Measurements from ENCODE around the gene LRRC18. TPM values are rescaled to one million over a fixed set of nuclear protein-coding genes. Genes with fewer than 3 reads are reported as not detected.

LRRC18 gene
- total RNA-seq, 4 donors from 2014 or later = 0.21 TPM; not detected in 3

- H3K27me3 ChIP-seq = no peaks in the 10 kb centered on the region
- intact Hi-C loops (cut with DNase I; ENCODE audit: low total_unique reads) = no loop called here
- H3K36me3 ChIP-seq = no peaks in the 10 kb centered on the region
- no peak for DNase-seq
- H3K27ac ChIP-seq = no peak overlapping the region
- no peaks in the 10 kb centered on the region for H3K9me3 ChIP-seq
- H3K4me3 ChIP-seq = no peak overlapping the region
- H3K4me1 ChIP-seq = no peaks in the 10 kb centered on the region
- TF ChIP-seq POLR2A (IDR thresholded peaks at IDR 0.05) (no peak), CTCF (IDR thresholded peaks at IDR 0.05) (no peak)
These were observed 26.0 kb downstream of the LRRC18 start for GRCh38 chr10:48913674-48914073.

DNA sequence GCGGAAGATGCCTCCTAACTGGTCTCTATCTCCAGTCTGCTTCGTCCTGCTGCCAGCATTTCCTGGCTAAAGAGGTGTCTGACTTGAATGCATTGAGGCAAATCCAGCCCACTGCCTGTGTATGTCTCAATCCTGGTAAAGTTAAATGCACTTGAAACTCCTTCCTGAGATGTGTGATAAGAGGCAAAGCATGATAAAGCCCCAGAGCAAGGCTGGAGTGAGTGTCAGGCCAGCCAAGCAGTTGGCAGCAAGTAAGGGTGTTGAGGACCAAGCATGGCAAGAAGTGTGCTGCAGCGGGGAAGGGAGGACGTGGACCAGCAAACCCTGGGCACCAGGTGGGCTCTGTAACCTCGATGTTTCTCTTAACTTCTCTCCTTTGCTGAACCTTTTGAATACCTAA is 29.1 kb downstream of the LRRC18 start:
- no peaks in the 10 kb centered on the region for H3K36me3 ChIP-seq
- no peak overlapping the region for H3K27ac ChIP-seq
- no peaks in the 10 kb centered on the region for H3K4me1 ChIP-seq
- no peaks in the 10 kb centered on the region for H3K9me3 ChIP-seq
- DNase-seq = no peak
- TF ChIP-seq CTCF (IDR thresholded peaks at IDR 0.05) (no peak), POLR2A (IDR thresholded peaks at IDR 0.05) (no peak)
- intact Hi-C loops (cut with DNase I; ENCODE audit: low total_unique reads) = no loop called here
- no peak overlapping the region for H3K4me3 ChIP-seq
- no peaks in the 10 kb centered on the region for H3K27me3 ChIP-seq

- Histone ChIP-seq H3K27ac (no peak overlapping the region), H3K4me3 (no peak overlapping the region), H3K4me1 (no peaks in the 10 kb centered on the region), H3K9me3 (no peaks in the 10 kb centered on the region), H3K27me3 (no peaks in the 10 kb centered on the region), H3K36me3 (no peaks in the 10 kb centered on the region)
- TF ChIP-seq CTCF (IDR thresholded peaks at IDR 0.05) = no peak
- no peak for TF ChIP-seq POLR2A (IDR thresholded peaks at IDR 0.05)
- no peak for DNase-seq
- intact Hi-C loops (cut with DNase I; ENCODE audit: low total_unique reads) = no loop called here
These were observed 31.9 kb downstream of the LRRC18 start for GRCh38 chr10:48907730-48908129.

DNA sequence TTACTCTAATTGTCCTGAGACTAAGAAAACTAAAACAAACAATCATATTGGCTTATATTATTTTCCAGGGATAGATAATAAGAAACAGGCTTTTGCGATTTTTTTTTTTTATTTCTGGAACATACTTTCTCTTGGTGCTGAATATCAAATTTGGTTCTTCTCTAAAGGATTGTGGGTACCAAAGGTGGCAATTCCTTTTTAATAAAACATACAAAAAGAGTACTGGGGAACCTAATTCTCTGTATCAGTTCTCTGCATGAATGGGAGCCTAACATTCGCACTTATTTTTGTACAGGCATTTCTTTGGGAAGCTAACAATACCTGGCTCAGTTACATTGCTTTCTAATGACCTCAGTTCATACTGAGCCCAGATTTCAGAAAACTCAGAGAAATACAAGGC is 32.8 kb downstream of the LRRC18 start:
- no peaks in the 10 kb centered on the region for H3K9me3 ChIP-seq
- TF ChIP-seq POLR2A (IDR thresholded peaks at IDR 0.05) = no peak
- no peak for TF ChIP-seq CTCF (IDR thresholded peaks at IDR 0.05)
- H3K27me3 ChIP-seq = no peaks in the 10 kb centered on the region
- no peak overlapping the region for H3K27ac ChIP-seq
- intact Hi-C loops (cut with DNase I; ENCODE audit: low total_unique reads) = no loop called here
- H3K36me3 ChIP-seq = no peaks in the 10 kb centered on the region
- H3K4me3 ChIP-seq = no peak overlapping the region
- no peak for DNase-seq
- H3K4me1 ChIP-seq = no peaks in the 10 kb centered on the region

DNA sequence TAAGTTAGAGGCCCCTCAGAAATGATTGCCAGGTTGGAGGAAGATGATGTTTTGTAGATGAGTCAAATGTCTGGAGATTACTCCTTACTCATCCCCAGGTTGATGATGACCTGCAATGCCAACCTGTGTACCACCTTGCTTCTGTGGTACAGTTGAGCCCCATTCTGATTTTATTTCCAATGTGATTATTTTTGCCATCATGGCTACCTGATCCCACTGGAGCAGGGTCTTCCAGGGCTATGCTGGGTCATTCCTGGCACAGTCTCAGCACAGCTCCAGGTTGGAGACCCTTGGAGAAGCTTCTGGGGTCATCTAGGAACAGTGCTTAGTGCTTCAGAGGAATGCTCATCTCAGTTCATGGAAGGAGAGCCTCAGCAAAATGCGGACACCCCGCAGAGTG is 34.3 kb downstream of the LRRC18 start:
- DNase-seq = no peak
- Histone ChIP-seq H3K27ac (no peak overlapping the region), H3K4me3 (no peak overlapping the region), H3K36me3 (no peaks in the 10 kb centered on the region), H3K4me1 (no peaks in the 10 kb centered on the region), H3K9me3 (no peaks in the 10 kb centered on the region), H3K27me3 (no peaks in the 10 kb centered on the region)
- intact Hi-C loops (cut with DNase I; ENCODE audit: low total_unique reads) = no loop called here
- TF ChIP-seq POLR2A (IDR thresholded peaks at IDR 0.05) (no peak), CTCF (IDR thresholded peaks at IDR 0.05) (no peak)

Measured in uterus (tissue), 4 donors.